Neuronal stem cell (in vitro differentiated cells): Measurements from ENCODE around the gene ADAMTSL1.

Experiments
- DNase-seq: peaks from one replicate; pipeline ENCODE4 v3.0.0-alpha.2; 2013; ENCODE audit warnings: low spot score
- H2AFZ ChIP-seq: one replicate; pipeline ENCODE4 v1.6.1; 2013; ENCODE audit warnings: mild to moderate bottlenecking, low read length, inconsistent platforms
- H2AK5ac ChIP-seq: 2 replicates; pipeline ENCODE4 v1.6.1; 2013; ENCODE audit warnings: low read depth, mild to moderate bottlenecking, inconsistent platforms, low read length, moderate library complexity, mixed read lengths
- H2BK120ac ChIP-seq: 2 replicates; pipeline ENCODE4 v1.6.1; 2013; ENCODE audit warnings: low read depth, mild to moderate bottlenecking, inconsistent platforms, low read length, moderate library complexity, mixed read lengths
- H2BK12ac ChIP-seq: one replicate; pipeline ENCODE4 v1.6.1; 2013; ENCODE audit warnings: low read length, inconsistent platforms
- H2BK15ac ChIP-seq: 2 replicates; pipeline ENCODE4 v1.6.1; 2013; ENCODE audit warnings: mild to moderate bottlenecking, low read length, inconsistent platforms, mixed read lengths
- H2BK5ac ChIP-seq: one replicate; pipeline ENCODE4 v1.6.1; 2013; ENCODE audit warnings: inconsistent platforms, mild to moderate bottlenecking, low read length, moderate library complexity
- H3K14ac ChIP-seq: one replicate; pipeline ENCODE4 v1.6.1; 2013; ENCODE audit warnings: low read length, inconsistent platforms
- H3K18ac ChIP-seq: 2 replicates; pipeline ENCODE4 v1.6.1; 2013; ENCODE audit warnings: low read length, inconsistent platforms
- H3K23ac ChIP-seq: 2 replicates; pipeline ENCODE4 v1.6.1; 2013; ENCODE audit warnings: low read depth, mild to moderate bottlenecking, mixed read lengths, low read length, inconsistent platforms; ENCODE audit not compliant: poor library complexity
- H3K27ac ChIP-seq: replicated peaks from 3 replicates; pipeline ENCODE4 v1.5.1; 2013; ENCODE audit warnings: low read length, inconsistent platforms
- H3K27me3 ChIP-seq, 3 experiments: 2 replicates each; pipeline ENCODE4 v1.6.1; 2013; ENCODE audit warnings: low read length in 3 of 3, mild to moderate bottlenecking in 2 of 3, inconsistent platforms in 1 of 3, low read depth in 1 of 3, mixed read lengths in 1 of 3, moderate library complexity in 1 of 3; ENCODE audit not compliant: control insufficient read depth in 3 of 3, insufficient read depth in 3 of 3
- H3K36me3 ChIP-seq, 2 donors: replicated peaks in 1 of 2; 2 replicates each; pipeline ENCODE4 v1.6.1; 2013; ENCODE audit warnings: low read length in 2 of 2; ENCODE audit not compliant: control insufficient read depth in 2 of 2, insufficient read depth in 2 of 2
- H3K4ac ChIP-seq: 2 replicates; pipeline ENCODE4 v1.6.1; 2013; ENCODE audit warnings: inconsistent platforms, mild to moderate bottlenecking, low read length, moderate library complexity
- H3K4me1 ChIP-seq, 2 donors: 1 replicate in 1 of 2; 2 replicates in 1 of 2; pipeline ENCODE4 v1.6.1; 2013; ENCODE audit warnings: low read length in 2 of 2, low read depth in 1 of 2; ENCODE audit not compliant: control insufficient read depth in 2 of 2, insufficient read depth in 1 of 2
- H3K4me2 ChIP-seq: one replicate; pipeline ENCODE4 v1.6.1; 2013; ENCODE audit warnings: mild to moderate bottlenecking, low read length, inconsistent platforms; ENCODE audit not compliant: insufficient read depth, poor library complexity, severe bottlenecking
- H3K4me3 ChIP-seq, 2 donors: 2 replicates each; pipeline ENCODE4 v1.5.1; 2013; ENCODE audit warnings: low read length in 2 of 2, mild to moderate bottlenecking in 2 of 2, inconsistent platforms in 1 of 2, moderate library complexity in 1 of 2
- H3K79me1 ChIP-seq: one replicate; pipeline ENCODE4 v1.6.1; 2013; ENCODE audit warnings: low read depth, mild to moderate bottlenecking, inconsistent platforms, low read length, moderate library complexity
- H3K9ac ChIP-seq: one replicate; pipeline ENCODE4 v1.6.1; 2013; ENCODE audit warnings: mild to moderate bottlenecking, low read depth, low read length, inconsistent platforms; ENCODE audit not compliant: poor library complexity
- H3K9me3 ChIP-seq, 2 donors: replicated peaks in 1 of 2; 2 replicates each; pipeline versions ENCODE3 to v1.6.1; 2013; ENCODE audit warnings: low read length in 2 of 2, mild to moderate bottlenecking in 2 of 2, inconsistent platforms in 1 of 2, low read depth in 1 of 2, mixed read lengths in 1 of 2, moderate library complexity in 1 of 2; ENCODE audit not compliant: control insufficient read depth in 2 of 2, insufficient read depth in 1 of 2
- H4K8ac ChIP-seq: one replicate; pipeline ENCODE4 v1.6.1; 2013; ENCODE audit warnings: low read depth, mild to moderate bottlenecking, inconsistent platforms, low read length, moderate library complexity
- H4K91ac ChIP-seq: one replicate; pipeline ENCODE4 v1.6.1; 2013; ENCODE audit warnings: low read length, low read depth, mild to moderate bottlenecking, inconsistent platforms; ENCODE audit not compliant: poor library complexity
- WGBS, 2 donors: extraction: QIAGEN DNeasy Blood & Tissue Kit; methylation state at CpG; one replicate each; pipeline ENCODE4 v1.1.7; 2013; ENCODE audit warnings: missing lambda C conversion rate in 2 of 2, mixed read lengths in 1 of 2; ENCODE audit not compliant: insufficient read length in 2 of 2, insufficient replicate concordance in 1 of 2; ENCODE audit errors: extremely low coverage in 2 of 2; 5-methylcytosine and 5-hydroxymethylcytosine counted together

The ADAMTSL1 gene

DNA sequence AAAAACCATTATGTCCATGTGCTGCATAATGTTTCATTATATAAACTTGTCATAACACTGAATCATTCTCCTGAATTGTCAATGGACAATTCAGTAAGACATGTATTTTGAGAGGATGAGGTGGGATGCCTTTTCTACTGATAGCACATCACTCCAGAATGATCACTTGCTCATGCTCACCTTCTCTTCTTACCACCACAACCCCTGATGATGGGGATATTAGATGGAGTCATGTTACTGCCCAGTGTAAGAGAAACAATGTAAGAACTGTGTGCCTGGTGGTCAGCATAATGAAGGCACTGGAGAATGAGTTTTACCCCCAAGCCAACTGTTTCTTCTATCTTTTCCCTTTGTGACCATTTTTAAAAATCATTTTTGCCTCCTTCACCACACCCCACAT, 198.8 kb downstream of the ADAMTSL1 start:
- no peak overlapping the region for H3K4me3 ChIP-seq
- no peak overlapping the region for H3K4me2 ChIP-seq
- DNase-seq: no peak
- H3K23ac ChIP-seq: no peak overlapping the region
- no peak overlapping the region for H3K4ac ChIP-seq
- no peak overlapping the region for H2BK15ac ChIP-seq
- H4K8ac ChIP-seq: no peak overlapping the region
- no peak overlapping the region for H3K18ac ChIP-seq
- no peaks in the 10 kb centered on the region for H3K27me3 ChIP-seq
- no peak overlapping the region for H4K91ac ChIP-seq
- no peak overlapping the region for H3K14ac ChIP-seq
- no peaks in the 10 kb centered on the region for H3K79me1 ChIP-seq
- no peak overlapping the region for H2AFZ ChIP-seq
- no peak overlapping the region for H2BK12ac ChIP-seq
- H2AK5ac ChIP-seq: no peak overlapping the region
- no peaks in the 10 kb centered on the region for H3K4me1 ChIP-seq
- no peak overlapping the region for H2BK5ac ChIP-seq
- no peak overlapping the region for H3K27ac ChIP-seq
- H3K9me3 ChIP-seq: no peaks in the 10 kb centered on the region
- H3K36me3 ChIP-seq: no peaks in the 10 kb centered on the region
- H3K9ac ChIP-seq: no peak overlapping the region
- H2BK120ac ChIP-seq: no peak overlapping the region

- no peak overlapping the region for H3K18ac ChIP-seq
- no peaks in the 10 kb centered on the region for H3K27me3 ChIP-seq
- H3K79me1 ChIP-seq: no peaks in the 10 kb centered on the region
- no peak for DNase-seq
- no peak overlapping the region for H3K9ac ChIP-seq
- H3K14ac ChIP-seq: no peak overlapping the region
- no peaks in the 10 kb centered on the region for H3K4me1 ChIP-seq
- no peak overlapping the region for H2BK120ac ChIP-seq
- H2AFZ ChIP-seq: peak overlapping the region; percentile 7
- no peak overlapping the region for H4K91ac ChIP-seq
- WGBS, 2 donors: no CpG with 5 or more reads among the region's 4 CpGs
- H3K36me3 ChIP-seq: no peaks in the 10 kb centered on the region
- H3K23ac ChIP-seq: no peak overlapping the region
- H2BK5ac ChIP-seq: no peak overlapping the region
- no peak overlapping the region for H4K8ac ChIP-seq
- H3K4me2 ChIP-seq: no peak overlapping the region
- H3K4me3 ChIP-seq: no peak overlapping the region
- no peak overlapping the region for H3K27ac ChIP-seq
- no peak overlapping the region for H2BK15ac ChIP-seq
- H2AK5ac ChIP-seq: no peak overlapping the region
- H3K4ac ChIP-seq: no peak overlapping the region
- no peaks in the 10 kb centered on the region for H3K9me3 ChIP-seq
- no peak overlapping the region for H2BK12ac ChIP-seq
These were observed 199.2 kb downstream of the ADAMTSL1 start for GRCh38 chr9:18673179-18673578.

GRCh38 chr9:18675332-18675731, 201.4 kb downstream of the ADAMTSL1 start:
- H3K18ac ChIP-seq: no peak overlapping the region
- no peak overlapping the region for H2AFZ ChIP-seq
- H2BK15ac ChIP-seq: no peak overlapping the region
- no peak overlapping the region for H3K23ac ChIP-seq
- H2AK5ac ChIP-seq: no peak overlapping the region
- no peaks in the 10 kb centered on the region for H3K4me1 ChIP-seq
- no peak overlapping the region for H3K27ac ChIP-seq
- H3K4me3 ChIP-seq: no peak overlapping the region
- no peaks in the 10 kb centered on the region for H3K9me3 ChIP-seq
- H2BK5ac ChIP-seq: no peak overlapping the region
- no peak for DNase-seq
- no peak overlapping the region for H4K91ac ChIP-seq
- no peak overlapping the region for H3K14ac ChIP-seq
- H3K4ac ChIP-seq: no peak overlapping the region
- no peak overlapping the region for H2BK12ac ChIP-seq
- H3K4me2 ChIP-seq: no peak overlapping the region
- no peaks in the 10 kb centered on the region for H3K36me3 ChIP-seq
- no peak overlapping the region for H3K9ac ChIP-seq
- WGBS, 2 donors: no CpG with 5 or more reads among the region's 1 CpG
- no peaks in the 10 kb centered on the region for H3K27me3 ChIP-seq
- no peaks in the 10 kb centered on the region for H3K79me1 ChIP-seq
- no peak overlapping the region for H4K8ac ChIP-seq
- H2BK120ac ChIP-seq: no peak overlapping the region

- Histone ChIP-seq H3K36me3 (no peaks in the 10 kb centered on the region), H2BK12ac (no peak overlapping the region), H3K4me3 (no peak overlapping the region), H3K27me3 (no peaks in the 10 kb centered on the region), H3K4ac (no peak overlapping the region), H3K27ac (no peak overlapping the region), H3K4me1 (peaks cover 0 to under 1% of the 10 kb centered on the region in 2 donors), H2BK5ac (no peak overlapping the region), H3K14ac (no peak overlapping the region), H4K8ac (no peak overlapping the region), H3K18ac (no peak overlapping the region), H3K9me3 (no peaks in the 10 kb centered on the region), H2BK15ac (no peak overlapping the region), H3K79me1 (no peaks in the 10 kb centered on the region), H3K4me2 (no peak overlapping the region), H2AFZ (no peak overlapping the region), H2AK5ac (no peak overlapping the region), H3K9ac (no peak overlapping the region), H2BK120ac (no peak overlapping the region), H4K91ac (no peak overlapping the region), H3K23ac (no peak overlapping the region)
- no peak for DNase-seq
These were observed 202.0 kb downstream of the ADAMTSL1 start for GRCh38 chr9:18675973-18676372.
